HL-60 (cell line): Measurements from ENCODE around the gene DENND1A.

Experiments
- GABPA ChIP-seq: IDR thresholded peaks from 2 replicates; pipeline ENCODE4 v1.6.1; 2012; ENCODE audit warnings: low read depth
- POLR2AphosphoS5 ChIP-seq: IDR thresholded peaks from 2 replicates; pipeline ENCODE4 v1.6.1; 2012; ENCODE audit warnings: low read depth
- REST ChIP-seq: IDR thresholded peaks from 2 replicates; pipeline ENCODE4 v1.6.1; 2012; ENCODE audit warnings: low read depth; ENCODE audit not compliant: insufficient replicate concordance
- SPI1 ChIP-seq: IDR thresholded peaks from 2 replicates; pipeline ENCODE4 v1.6.1; 2012; ENCODE audit warnings: low read depth, mild to moderate bottlenecking, borderline replicate concordance
- TF ChIP-seq, protein P1 (sequence below): IDR thresholded peaks from one replicate; pipeline ENCODE4 v1.5.1; 2011; ENCODE audit warnings: low read length, control low read depth, inconsistent platforms; ENCODE audit not compliant: insufficient read depth

DNA sequence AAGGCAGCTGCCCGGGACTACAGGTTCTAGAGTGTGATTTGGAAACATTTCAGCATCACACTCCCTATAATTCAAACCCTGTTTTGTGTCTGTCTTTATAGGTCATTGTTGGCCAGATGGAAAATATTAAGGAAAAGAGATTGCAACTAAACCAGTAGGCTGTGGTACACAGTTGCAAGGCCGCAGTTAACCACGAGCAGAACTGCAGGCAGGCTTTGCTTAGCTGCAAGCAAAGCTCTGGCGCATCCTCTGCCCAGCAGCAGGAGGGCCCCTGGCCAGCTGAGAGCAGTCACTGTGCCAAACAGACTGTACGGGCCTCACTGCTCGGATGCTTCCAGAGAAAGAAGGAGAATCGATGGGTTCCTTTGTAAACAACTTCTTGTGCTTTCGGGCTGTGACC, 204.5 kb downstream of the DENND1A start:
- TF ChIP-seq, protein P1, sequence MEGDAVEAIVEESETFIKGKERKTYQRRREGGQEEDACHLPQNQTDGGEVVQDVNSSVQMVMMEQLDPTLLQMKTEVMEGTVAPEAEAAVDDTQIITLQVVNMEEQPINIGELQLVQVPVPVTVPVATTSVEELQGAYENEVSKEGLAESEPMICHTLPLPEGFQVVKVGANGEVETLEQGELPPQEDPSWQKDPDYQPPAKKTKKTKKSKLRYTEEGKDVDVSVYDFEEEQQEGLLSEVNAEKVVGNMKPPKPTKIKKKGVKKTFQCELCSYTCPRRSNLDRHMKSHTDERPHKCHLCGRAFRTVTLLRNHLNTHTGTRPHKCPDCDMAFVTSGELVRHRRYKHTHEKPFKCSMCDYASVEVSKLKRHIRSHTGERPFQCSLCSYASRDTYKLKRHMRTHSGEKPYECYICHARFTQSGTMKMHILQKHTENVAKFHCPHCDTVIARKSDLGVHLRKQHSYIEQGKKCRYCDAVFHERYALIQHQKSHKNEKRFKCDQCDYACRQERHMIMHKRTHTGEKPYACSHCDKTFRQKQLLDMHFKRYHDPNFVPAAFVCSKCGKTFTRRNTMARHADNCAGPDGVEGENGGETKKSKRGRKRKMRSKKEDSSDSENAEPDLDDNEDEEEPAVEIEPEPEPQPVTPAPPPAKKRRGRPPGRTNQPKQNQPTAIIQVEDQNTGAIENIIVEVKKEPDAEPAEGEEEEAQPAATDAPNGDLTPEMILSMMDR, result no peak
- TF ChIP-seq POLR2AphosphoS5 (no peak), REST (no peak), GABPA (no peak), SPI1 (no peak)
